Testis (tissue), 3 donors: Measurements from ENCODE around the gene DLAT. TPM values are rescaled to one million over a fixed set of nuclear protein-coding genes. Genes with fewer than 3 reads are reported as not detected.

Experiments used
- DNase-seq: peaks from one replicate; pipeline ENCODE4 v3.0.0-alpha.2; 2019
- H3K27ac ChIP-seq, 2 donors: fragments of 200-600 bp; sonication (generic); one replicate each; pipeline ENCODE4 v1.5.1; 2019
- H3K27me3 ChIP-seq: fragments of 200-600 bp; sonication (generic); one replicate; pipeline ENCODE4 v1.5.1; 2019
- H3K36me3 ChIP-seq: fragments of 200-600 bp; sonication (generic); one replicate; pipeline ENCODE4 v1.5.1; 2017; ENCODE audit warnings: low read depth; ENCODE audit errors: missing control alignments
- H3K4me1 ChIP-seq: fragments of 200-600 bp; sonication (generic); one replicate; pipeline ENCODE4 v1.5.1; 2019
- H3K4me3 ChIP-seq, 2 donors: fragments of 200-600 bp; sonication (generic); one replicate each; pipeline ENCODE4 v1.5.1; 2017 to 2019
- H3K9me3 ChIP-seq: fragments of 200-600 bp; sonication (generic); one replicate; pipeline ENCODE4 v1.5.1; 2017
- POLR2A ChIP-seq: fragments of 450-650 bp; IDR thresholded peaks from one replicate; pipeline ENCODE4 v1.6.1; 2017; ENCODE audit warnings: antibody characterized with exemption, mild to moderate bottlenecking, moderate library complexity
- WGBS, 2 donors: methylation state at CpG; one replicate each; pipeline ENCODE4 v1.1.5; 2018; 5-methylcytosine and 5-hydroxymethylcytosine counted together
- intact Hi-C: fragments of 100-400 bp; cut with DNase I; formaldehyde crosslinking; loops from one replicate; pipeline ENCODE4 v1.15.1; 2023; ENCODE audit warnings: low total_unique reads
- polyA plus RNA-seq: library from polyadenylated mRNA; stranded (reverse); fragments of 350-450 nt; fragmentation: Illumina TruSeq; extraction: RNeasy Lipid Tissue Mini Kit (QIAGEN cat#74804); gene quantifications from one replicate; pipeline ENCODE4 v1.2.3, GENCODE V29; 2014; ENCODE audit warnings: low read depth, low replicate concordance; ENCODE audit not compliant: insufficient read depth
- total RNA-seq, 2 donors: library from RNA; depleted of rRNA; stranded (reverse); fragments of >200 nt; gene quantifications; one replicate each; pipeline ENCODE4 v1.2.3, GENCODE V29; 2016
- TF ChIP-seq, protein P1 (sequence below), 3 experiments: fragments of 450-650 bp in 2 of 3; fragments of 200-600 bp in 1 of 3; sonication (generic) in 1 of 3; IDR thresholded peaks; one replicate each; pipeline ENCODE4 v1.5.1; 2016 to 2019; ENCODE audit warnings: antibody characterized with exemption in 3 of 3, mild to moderate bottlenecking in 2 of 3, moderate library complexity in 1 of 3

Gene DLAT
- total and polyA plus RNA-seq, 3 donors from 2014 or later = 20.9 to 23.2 (median 21.9) TPM

DNA sequence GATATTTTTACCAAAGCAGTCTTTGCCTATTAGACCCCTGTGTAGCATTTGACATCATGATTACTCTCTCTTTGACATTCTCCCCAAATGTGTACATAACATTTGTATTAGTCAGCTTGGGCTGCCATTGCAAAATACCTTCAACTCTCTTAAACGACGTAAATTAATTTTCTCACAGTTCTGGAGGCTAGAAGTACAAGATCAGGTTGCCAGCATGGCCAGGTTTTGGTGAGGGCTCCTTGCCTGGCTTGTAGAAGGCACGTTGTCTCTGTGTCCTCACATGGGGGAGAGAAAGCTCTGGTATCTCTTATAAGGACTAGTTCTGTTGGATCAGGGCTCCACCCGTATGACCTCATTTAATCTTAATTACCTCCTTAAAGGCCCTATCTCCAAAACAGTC lies 12.3 kb upstream of the DLAT start:
- no peak for TF ChIP-seq POLR2A
- DNase-seq = no peak
- intact Hi-C loops = no loop called here
- no peaks in the 10 kb centered on the region for H3K27me3 ChIP-seq
- H3K27ac ChIP-seq = no peak overlapping the region
- no peaks in the 10 kb centered on the region for H3K36me3 ChIP-seq
- H3K4me3 ChIP-seq = no peak overlapping the region
- H3K4me1 ChIP-seq = no peaks in the 10 kb centered on the region
- no peaks in the 10 kb centered on the region for H3K9me3 ChIP-seq
- WGBS, 2 donors = 79 to 84% methylated on average over 4 of the region's 4 CpGs

- H3K27ac ChIP-seq = no peak overlapping the region
- no peaks in the 10 kb centered on the region for H3K36me3 ChIP-seq
- DNase-seq = no peak
- no peak overlapping the region for H3K4me3 ChIP-seq
- H3K4me1 ChIP-seq = no peaks in the 10 kb centered on the region
- intact Hi-C loops = no loop called here
- WGBS, 2 donors = 91% methylated on average over 4 of the region's 4 CpGs
- no peak for TF ChIP-seq POLR2A
- TF ChIP-seq, protein P1, sequence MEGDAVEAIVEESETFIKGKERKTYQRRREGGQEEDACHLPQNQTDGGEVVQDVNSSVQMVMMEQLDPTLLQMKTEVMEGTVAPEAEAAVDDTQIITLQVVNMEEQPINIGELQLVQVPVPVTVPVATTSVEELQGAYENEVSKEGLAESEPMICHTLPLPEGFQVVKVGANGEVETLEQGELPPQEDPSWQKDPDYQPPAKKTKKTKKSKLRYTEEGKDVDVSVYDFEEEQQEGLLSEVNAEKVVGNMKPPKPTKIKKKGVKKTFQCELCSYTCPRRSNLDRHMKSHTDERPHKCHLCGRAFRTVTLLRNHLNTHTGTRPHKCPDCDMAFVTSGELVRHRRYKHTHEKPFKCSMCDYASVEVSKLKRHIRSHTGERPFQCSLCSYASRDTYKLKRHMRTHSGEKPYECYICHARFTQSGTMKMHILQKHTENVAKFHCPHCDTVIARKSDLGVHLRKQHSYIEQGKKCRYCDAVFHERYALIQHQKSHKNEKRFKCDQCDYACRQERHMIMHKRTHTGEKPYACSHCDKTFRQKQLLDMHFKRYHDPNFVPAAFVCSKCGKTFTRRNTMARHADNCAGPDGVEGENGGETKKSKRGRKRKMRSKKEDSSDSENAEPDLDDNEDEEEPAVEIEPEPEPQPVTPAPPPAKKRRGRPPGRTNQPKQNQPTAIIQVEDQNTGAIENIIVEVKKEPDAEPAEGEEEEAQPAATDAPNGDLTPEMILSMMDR (IDR thresholded peaks at IDR 0.05) = no peak
- no peaks in the 10 kb centered on the region for H3K27me3 ChIP-seq
- H3K9me3 ChIP-seq = no peaks in the 10 kb centered on the region
Observed at GRCh38 chr11:112013497-112014164, 11.6 kb upstream of the DLAT start.

GRCh38 chr11:112016088-112016764 lies 9.0 kb upstream of the DLAT start:
- H3K4me3 ChIP-seq = no peak overlapping the region
- H3K27me3 ChIP-seq = no peaks in the 10 kb centered on the region
- no peaks in the 10 kb centered on the region for H3K4me1 ChIP-seq
- WGBS, 2 donors = 86 to 93% methylated on average over 13 of the region's 13 CpGs
- no peak for DNase-seq
- intact Hi-C loops = no loop called here
- TF ChIP-seq, protein P1 (IDR thresholded peaks at IDR 0.05) = no peak
- no peak for TF ChIP-seq POLR2A
- no peaks in the 10 kb centered on the region for H3K9me3 ChIP-seq
- no peaks in the 10 kb centered on the region for H3K36me3 ChIP-seq
- H3K27ac ChIP-seq = no peak overlapping the region

DNA sequence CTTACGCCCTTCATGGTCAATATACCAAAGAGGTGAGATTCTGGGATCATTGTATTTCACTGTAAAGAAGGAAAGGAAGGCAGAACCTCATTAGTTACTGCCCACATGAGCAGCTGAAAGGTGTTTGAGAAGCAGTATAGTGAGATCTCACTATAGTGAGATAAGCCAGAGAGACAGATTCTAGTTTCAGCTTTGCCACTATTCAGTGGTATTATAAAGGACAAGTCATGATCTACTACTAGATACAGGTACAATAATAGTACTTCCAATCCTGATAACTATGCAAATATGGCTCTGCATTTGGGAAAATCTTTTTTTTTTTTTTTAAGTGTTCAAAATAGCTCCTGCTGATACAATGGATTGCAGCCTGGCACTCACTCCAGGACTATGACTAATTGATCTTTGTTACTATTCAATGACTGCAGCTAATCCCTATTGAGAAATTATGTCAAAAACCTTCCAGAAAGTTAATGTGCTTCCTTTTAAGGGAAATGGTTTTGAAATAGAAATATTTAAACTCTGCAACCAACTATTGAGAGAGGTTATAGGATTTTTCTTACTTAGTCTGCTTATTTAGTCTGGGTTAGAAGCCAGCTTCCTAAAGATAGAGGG lies 8.3 kb upstream of the DLAT start:
- H3K9me3 ChIP-seq = no peaks in the 10 kb centered on the region
- DNase-seq = no peak
- H3K27me3 ChIP-seq = no peaks in the 10 kb centered on the region
- intact Hi-C loops = no loop called here
- no peaks in the 10 kb centered on the region for H3K4me1 ChIP-seq
- H3K27ac ChIP-seq = no peak overlapping the region
- WGBS, 2 donors = 82 to 100% methylated on average over 1 of the region's 1 CpG
- H3K4me3 ChIP-seq = no peak overlapping the region
- no peak for TF ChIP-seq POLR2A
- TF ChIP-seq, protein P1 (IDR thresholded peaks at IDR 0.05) = no peak
- no peaks in the 10 kb centered on the region for H3K36me3 ChIP-seq

DNA sequence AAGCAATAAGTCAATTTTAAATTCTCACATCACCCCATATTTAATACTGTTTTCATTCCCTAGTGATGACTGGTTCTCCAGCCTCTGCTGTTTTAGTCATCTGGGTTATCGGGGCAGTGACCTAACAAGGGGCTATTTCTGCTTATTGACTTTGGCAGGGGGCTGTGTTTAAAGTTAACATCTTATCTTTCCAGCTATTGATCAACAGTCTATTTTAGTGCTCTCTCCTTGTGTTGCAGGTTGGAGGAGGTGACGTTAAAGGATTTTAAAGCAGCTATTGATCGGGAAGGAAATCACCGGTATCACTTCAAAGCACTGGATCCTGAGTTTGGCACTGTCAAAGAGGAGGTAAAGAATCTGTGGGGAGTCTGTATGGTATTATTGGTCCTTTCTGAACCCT lies 7.7 kb upstream of the DLAT start:
- Histone ChIP-seq H3K4me1 (no peaks in the 10 kb centered on the region), H3K4me3 (no peak overlapping the region), H3K9me3 (no peaks in the 10 kb centered on the region), H3K27ac (no peak overlapping the region), H3K36me3 (no peaks in the 10 kb centered on the region), H3K27me3 (no peaks in the 10 kb centered on the region)
- no peak for TF ChIP-seq POLR2A
- TF ChIP-seq, protein P1 (IDR thresholded peaks at IDR 0.05) = no peak
- WGBS, 2 donors = 81 to 95% methylated on average over 4 of the region's 4 CpGs
- intact Hi-C loops = no loop called here
- DNase-seq = no peak
